A549 treated with Hydrocortisone at 1 μM for 4 hours (cell line): Measurements from ENCODE around the gene PUS10. TPM values are rescaled to one million over a fixed set of nuclear protein-coding genes. Genes with fewer than 3 reads are reported as not detected.

Source experiments
- total RNA-seq: library from RNA; stranded (reverse); fragments of 200-300 nt; extraction: Qiagen RNA extraction; gene quantifications from 5 replicates; pipeline ENCODE4 v1.2.3, GENCODE V29; 2022

The PUS10 gene, protein sequence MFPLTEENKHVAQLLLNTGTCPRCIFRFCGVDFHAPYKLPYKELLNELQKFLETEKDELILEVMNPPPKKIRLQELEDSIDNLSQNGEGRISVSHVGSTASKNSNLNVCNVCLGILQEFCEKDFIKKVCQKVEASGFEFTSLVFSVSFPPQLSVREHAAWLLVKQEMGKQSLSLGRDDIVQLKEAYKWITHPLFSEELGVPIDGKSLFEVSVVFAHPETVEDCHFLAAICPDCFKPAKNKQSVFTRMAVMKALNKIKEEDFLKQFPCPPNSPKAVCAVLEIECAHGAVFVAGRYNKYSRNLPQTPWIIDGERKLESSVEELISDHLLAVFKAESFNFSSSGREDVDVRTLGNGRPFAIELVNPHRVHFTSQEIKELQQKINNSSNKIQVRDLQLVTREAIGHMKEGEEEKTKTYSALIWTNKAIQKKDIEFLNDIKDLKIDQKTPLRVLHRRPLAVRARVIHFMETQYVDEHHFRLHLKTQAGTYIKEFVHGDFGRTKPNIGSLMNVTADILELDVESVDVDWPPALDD
- 1.8 to 3.4 TPM (median 2.5 TPM) in 5 replicates for total RNA-seq

GRCh38 chr2:61017556-61018317 lies at the start of gene PUS10, which contains the start of gene PEX13:
Gene PUS10 (minus strand): TSS chr2:61018255. CDS start chr2:61011890, 6,365 bp downstream.
Gene PEX13 (plus strand): TSS chr2:61017720. CDS start chr2:61017760, 40 bp downstream.

DNA sequence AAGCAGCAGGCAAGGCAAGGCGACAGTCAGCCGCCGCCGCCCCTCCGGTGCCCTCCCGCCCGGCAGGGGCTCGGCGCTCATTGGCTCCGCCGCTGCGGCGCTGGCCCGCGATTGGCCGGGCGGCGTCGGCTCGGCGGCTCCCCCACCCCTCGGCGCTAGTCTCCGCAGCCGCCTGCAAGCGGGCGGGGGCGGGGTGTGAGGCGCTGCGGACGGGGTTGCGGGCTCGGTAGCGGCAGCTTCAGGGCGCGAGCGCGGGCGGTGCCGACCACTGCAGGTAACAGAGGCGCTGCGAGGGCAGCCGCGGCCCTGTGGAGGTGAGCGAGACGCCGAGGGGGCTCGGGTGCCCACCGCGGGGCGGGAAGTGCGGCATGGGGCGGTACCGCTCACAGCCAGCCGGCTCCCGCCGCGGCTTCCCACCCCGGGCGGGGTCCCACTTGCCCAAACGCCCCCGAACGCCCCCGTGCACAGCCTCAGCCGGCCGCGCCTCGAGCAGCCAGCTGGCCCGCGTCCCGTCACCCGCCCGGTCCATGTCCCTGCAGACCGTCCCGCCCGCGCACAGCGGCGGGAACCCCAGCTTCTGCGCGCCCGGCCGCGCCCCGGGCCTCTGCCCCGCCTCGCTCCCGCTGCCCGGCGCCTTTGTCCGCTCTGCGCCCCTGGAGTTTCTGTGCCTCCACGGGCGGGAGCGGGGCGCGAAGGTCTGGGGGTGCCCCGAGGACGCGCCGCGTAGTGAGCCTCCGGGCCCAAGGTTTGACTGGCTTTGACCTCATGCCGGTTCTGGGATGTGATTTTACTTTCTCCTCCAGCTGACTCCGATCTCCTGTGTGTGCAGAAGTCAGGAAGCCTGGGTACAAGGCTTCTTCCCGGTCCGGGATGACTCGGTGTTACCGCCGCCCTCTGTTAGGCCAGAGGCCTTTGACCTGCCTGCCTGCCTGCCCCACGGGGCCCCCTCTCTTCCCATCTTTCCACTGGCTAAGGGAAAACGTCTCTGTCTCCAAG lies 48.0 kb upstream of the PUS10 start, which contains the start of gene SANBR:
SANBR (plus strand) TSS at position 158 of the 996 bp plus-strand sequence. CDS start 4,480 bp downstream, outside the sequence.

Other genes with a start within 250 kb of the PUS10 start
- 1.3 to 2.8 TPM (median 2.5 TPM) in 5 replicates for gene REL, start 136.7 kb downstream of the PUS10 start, total RNA-seq
- 13.9 to 17.9 TPM (median 15.0 TPM) in 5 replicates for gene PEX13, start 535 bp downstream of the PUS10 start, total RNA-seq
- 9.2 to 14.0 TPM (median 13.6 TPM) in 5 replicates for gene SANBR, start 47.6 kb upstream of the PUS10 start, total RNA-seq
- gene C2orf74, start 143.9 kb upstream of the PUS10 start, total RNA-seq = 15.3 to 22.5 TPM (median 16.4 TPM) in 5 replicates